HG03457 (cell line): ENCODE measurements around the gene KCNC3.

Experiments
- ATAC-seq: cut with Tn5 transposase; IDR thresholded peaks from one replicate; pipeline ENCODE4 v1.9.1; 2021; ENCODE audit warnings: moderate number of reproducible peaks; ENCODE audit not compliant: unreplicated experiment

Gene KCNC3

GRCh38 chr19:50312967-50313811 lies 16.0 kb downstream of the KCNC3 start:
- ATAC-seq, result no peak

- no peak for ATAC-seq
These were observed 17.2 kb downstream of the KCNC3 start for GRCh38 chr19:50311723-50312635.

DNA sequence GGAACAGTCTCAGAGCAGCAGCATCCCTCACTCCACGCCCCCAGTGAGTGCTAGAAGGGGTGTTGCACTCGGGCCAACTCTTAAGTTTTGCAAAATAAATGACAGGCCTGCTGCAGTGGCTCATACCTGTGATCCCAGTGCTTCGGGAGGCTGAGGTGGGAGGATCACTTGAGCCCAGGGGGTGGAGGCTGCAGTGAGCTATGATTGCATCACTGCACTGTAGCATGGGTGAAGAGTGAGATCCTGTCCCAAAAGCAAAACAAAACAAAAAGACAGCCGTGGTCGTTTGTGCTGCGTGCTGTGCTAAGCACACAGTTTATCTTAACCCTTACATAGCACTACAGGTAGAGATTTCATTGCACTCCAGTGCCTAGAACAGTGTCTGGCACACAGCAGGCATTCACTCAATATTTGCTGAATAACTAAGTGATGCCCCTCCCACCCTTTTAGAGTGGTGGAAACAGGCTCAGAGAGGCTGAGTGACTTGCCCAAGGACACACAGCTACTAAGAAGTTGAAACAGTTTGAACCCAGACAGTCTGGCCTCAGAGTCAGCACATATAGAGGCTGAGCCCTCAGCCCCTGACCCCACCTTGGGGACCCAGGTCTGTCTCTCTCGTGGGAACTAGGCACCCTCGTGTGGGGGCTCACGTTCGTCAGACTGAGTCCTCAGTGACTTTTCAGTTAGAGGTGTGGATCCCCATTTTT lies 18.3 kb downstream of the KCNC3 start:
- no peak for ATAC-seq

GRCh38 chr19:50309396-50310125 lies 19.6 kb downstream of the KCNC3 start:
- ATAC-seq, result no peak

GRCh38 chr19:50308991-50309390 lies 20.2 kb downstream of the KCNC3 start:
- no peak for ATAC-seq

GRCh38 chr19:50303558-50303957 lies 25.6 kb downstream of the KCNC3 start:
- no peak for ATAC-seq

- no peak for ATAC-seq
These were observed 27.6 kb downstream of the KCNC3 start for GRCh38 chr19:50301607-50301971.

GRCh38 chr19:50300814-50301606 lies 28.2 kb downstream of the KCNC3 start:
- ATAC-seq, result no peak

- no peak for ATAC-seq
These were observed 29.1 kb downstream of the KCNC3 start for GRCh38 chr19:50300051-50300450.

DNA sequence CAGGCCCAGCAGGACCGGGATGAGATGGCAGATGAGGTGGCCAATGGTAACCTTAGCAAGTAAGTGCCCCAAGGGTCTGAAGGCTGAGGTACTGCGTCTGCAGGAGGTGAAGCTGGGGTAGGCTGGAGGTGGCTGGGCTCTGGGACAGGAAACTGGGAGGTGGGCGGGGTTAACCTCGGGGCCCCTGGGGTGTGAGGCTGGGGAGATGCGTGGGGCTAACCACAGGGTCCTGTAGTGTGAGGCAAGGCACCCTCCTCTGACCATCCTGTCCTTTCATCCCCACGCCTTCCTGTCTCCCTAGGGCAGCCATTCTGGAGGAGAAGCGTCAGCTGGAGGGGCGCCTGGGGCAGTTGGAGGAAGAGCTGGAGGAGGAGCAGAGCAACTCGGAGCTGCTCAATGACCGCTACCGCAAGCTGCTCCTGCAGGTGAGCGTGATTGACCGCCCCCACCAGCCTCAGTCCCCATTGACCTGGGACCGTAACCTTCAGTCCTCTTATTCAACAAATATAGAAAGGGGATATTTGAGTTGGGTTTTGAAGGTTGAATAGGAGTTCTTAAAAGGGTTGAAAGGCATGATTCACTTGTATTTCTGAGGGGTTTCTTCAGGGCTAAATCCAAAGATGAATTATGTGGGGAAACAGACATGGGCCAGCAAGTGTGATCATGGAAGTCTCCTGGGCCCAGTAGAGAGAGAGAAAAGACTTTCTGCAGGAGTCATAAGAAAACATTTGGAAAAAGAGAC lies 35.7 kb downstream of the KCNC3 start:
- ATAC-seq, result no peak

DNA sequence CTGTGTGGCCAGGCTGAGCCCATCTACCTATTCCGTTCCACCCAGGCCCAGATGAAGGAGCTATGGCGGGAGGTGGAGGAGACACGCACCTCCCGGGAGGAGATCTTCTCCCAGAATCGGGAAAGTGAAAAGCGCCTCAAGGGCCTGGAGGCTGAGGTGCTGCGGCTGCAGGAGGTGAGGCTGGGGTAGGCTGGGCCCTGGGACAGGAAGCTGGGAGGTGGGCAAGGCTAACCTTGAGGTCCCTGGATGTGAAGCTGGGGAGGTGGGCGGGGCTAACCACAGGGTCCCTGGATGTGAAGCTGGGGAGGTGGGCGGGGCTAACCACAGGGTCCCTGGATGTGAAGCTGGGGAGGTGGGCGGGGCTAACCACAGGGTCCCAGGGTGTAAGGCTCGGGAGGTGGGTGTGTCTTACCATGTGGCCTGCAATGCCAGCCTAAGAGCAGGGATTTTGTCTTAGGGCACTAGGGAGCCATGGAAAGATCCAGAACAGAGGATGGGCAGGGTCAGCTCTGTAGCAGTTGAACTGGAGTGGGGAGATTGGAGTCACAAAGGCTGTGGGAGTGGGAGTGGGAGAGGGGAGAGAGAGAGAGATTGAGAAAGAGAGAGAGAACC lies 36.9 kb downstream of the KCNC3 start:
- ATAC-seq, result no peak

GRCh38 chr19:50290775-50291174 lies 38.4 kb downstream of the KCNC3 start:
- ATAC-seq, result no peak

- no peak for ATAC-seq
These were observed 39.2 kb downstream of the KCNC3 start for GRCh38 chr19:50290011-50290410.

DNA sequence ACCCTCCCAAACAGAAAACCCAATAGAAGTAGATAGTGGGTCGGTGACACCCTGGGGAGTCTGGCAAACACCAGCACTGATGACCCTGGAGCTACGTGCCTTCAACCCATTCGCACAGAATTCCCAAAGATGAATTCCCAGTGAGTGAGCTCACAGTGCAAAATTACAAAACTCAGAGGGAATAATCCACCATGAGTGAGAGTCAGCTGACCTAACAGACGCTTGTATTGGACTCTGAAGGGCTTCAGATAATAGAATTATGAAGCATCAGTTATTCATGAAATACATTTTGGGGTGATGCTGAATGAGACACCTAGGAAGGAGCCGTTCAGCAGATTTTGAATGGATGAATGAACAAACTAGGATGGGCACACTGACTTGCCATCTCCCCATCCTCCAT lies 40.2 kb downstream of the KCNC3 start:
- no peak for ATAC-seq

DNA sequence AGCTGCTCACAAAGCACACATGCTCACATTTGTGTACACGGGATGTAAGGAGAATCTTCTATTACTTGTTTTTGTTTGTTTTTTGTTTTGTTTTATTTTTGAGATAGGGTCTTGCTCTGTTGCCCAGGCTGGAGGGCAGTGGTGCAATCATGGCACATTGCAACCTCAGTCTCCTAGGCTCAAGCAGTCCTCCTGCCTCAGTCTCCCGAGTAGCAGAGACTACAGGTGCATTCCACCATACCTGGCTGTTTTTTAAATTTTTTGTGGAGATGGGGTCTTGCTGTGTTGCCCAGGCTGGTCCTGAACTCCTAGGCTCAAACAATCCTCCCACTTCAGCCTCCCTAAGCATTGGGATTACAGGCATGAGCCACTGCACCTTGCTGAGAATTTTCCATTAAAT lies 41.8 kb downstream of the KCNC3 start:
- ATAC-seq, result no peak

- ATAC-seq, result no peak
These were observed 42.7 kb downstream of the KCNC3 start for GRCh38 chr19:50286443-50286842.

DNA sequence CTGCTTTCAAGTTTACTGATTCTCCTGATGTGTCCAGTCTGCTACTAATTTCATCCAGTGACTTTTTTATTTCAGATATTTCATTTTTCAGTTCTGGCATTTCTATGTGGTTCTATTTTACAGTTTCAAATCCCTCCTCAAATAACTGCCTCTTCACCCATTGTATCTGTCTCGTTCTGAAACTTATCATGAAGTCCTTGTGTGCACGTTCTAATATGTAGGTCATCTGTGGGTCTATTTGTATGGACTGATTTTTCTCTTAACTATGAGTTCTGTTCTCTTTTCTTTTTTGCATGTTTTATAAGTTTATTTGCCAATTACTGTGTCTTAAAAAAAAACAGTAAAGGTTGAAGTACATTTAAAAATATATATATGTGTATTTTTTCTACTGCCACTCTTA lies 43.3 kb downstream of the KCNC3 start:
- ATAC-seq, result no peak

DNA sequence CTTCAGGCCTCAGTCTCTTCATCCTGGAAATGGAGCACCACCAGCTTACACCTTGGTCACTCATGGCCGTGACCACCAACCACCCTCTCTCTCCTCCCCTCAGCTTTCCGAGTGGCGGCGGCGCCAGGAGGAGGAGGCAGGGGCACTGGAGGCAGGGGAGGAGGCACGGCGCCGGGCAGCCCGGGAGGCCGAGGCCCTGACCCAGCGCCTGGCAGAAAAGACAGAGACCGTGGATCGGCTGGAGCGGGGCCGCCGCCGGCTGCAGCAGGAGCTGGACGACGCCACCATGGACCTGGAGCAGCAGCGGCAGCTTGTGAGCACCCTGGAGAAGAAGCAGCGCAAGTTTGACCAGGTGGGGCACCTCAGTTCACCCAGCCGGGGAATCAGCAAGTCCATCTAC lies 47.7 kb downstream of the KCNC3 start:
- no peak for ATAC-seq

DNA sequence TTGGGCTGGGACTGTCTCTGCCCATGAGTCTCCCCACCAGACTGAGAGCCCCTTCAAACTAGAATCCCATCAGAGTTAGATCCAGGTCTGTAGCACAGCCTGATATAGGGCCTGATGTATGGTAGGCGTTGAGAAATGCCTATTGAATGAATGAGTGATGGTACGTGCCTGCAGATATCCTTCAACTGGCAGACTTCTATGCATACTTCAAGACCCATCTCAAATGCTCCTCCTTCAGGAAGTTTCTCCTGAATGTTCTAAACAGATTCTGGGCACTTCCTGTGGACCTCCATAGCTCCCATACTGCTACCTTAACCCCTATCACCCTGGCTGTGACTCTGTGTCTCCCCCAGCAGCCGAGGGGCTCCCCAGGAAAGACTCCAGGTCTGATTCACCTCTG lies 48.2 kb downstream of the KCNC3 start:
- no peak for ATAC-seq
